ENCODE results near the gene PHACTR3.

DNA sequence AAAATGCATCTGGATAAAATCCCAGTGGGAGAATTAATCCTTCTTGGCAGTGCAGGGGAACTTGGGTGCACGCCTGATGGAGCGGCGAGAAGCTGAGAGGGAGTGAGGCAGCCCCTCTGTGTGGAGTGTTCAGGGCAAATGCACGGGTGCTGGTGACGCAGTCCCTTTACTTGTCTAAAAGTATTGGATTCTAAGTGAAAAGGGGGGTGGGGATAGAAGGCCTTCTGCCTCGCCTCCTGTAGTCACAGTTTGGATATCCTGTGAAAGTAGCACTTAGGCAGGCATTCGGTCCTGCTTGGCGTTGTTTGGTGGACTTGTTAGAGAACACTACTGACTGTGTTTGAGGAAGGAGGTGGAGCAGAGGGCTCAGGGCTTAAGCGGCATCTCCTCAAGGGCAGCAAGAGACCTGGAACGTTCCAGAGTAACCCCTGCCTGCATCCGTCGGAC, 39.3 kb downstream of the PHACTR3 start:
- TF ChIP-seq, protein P1, sequence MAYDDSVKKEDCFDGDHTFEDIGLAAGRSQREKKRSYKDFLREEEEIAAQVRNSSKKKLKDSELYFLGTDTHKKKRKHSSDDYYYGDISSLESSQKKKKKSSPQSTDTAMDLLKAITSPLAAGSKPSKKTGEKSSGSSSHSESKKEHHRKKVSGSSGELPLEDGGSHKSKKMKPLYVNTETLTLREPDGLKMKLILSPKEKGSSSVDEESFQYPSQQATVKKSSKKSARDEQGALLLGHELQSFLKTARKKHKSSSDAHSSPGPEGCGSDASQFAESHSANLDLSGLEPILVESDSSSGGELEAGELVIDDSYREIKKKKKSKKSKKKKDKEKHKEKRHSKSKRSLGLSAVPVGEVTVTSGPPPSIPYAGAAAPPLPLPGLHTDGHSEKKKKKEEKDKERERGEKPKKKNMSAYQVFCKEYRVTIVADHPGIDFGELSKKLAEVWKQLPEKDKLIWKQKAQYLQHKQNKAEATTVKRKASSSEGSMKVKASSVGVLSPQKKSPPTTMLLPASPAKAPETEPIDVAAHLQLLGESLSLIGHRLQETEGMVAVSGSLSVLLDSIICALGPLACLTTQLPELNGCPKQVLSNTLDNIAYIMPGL (CRISPR knock-in tag; IDR thresholded peaks at IDR 0.05; ENCODE audit: borderline replicate concordance) = no peak
- TF ChIP-seq CTCF (IDR thresholded peaks at IDR 0.05) = no peak
- TF ChIP-seq, protein P2, sequence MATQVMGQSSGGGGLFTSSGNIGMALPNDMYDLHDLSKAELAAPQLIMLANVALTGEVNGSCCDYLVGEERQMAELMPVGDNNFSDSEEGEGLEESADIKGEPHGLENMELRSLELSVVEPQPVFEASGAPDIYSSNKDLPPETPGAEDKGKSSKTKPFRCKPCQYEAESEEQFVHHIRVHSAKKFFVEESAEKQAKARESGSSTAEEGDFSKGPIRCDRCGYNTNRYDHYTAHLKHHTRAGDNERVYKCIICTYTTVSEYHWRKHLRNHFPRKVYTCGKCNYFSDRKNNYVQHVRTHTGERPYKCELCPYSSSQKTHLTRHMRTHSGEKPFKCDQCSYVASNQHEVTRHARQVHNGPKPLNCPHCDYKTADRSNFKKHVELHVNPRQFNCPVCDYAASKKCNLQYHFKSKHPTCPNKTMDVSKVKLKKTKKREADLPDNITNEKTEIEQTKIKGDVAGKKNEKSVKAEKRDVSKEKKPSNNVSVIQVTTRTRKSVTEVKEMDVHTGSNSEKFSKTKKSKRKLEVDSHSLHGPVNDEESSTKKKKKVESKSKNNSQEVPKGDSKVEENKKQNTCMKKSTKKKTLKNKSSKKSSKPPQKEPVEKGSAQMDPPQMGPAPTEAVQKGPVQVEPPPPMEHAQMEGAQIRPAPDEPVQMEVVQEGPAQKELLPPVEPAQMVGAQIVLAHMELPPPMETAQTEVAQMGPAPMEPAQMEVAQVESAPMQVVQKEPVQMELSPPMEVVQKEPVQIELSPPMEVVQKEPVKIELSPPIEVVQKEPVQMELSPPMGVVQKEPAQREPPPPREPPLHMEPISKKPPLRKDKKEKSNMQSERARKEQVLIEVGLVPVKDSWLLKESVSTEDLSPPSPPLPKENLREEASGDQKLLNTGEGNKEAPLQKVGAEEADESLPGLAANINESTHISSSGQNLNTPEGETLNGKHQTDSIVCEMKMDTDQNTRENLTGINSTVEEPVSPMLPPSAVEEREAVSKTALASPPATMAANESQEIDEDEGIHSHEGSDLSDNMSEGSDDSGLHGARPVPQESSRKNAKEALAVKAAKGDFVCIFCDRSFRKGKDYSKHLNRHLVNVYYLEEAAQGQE (IDR thresholded peaks at IDR 0.05) = no peak
- TF ChIP-seq SMC3 (IDR thresholded peaks at IDR 0.05) = no peak
- TF ChIP-seq JUN (IDR thresholded peaks at IDR 0.05) = no peak

Data from A549 (cell line).